Measurements from ENCODE around the gene SHH.
"Not testable (repeated sequence)": the region's sequence is repeated elsewhere in the genome, so short reads cannot be mapped to it uniquely, and the experiment has no call there.

SHH gene

GRCh38 chr7:155843426-155844018, 31.3 kb upstream of the SHH start:
- no peaks in the 10 kb centered on the region for H3K36me3 ChIP-seq (ENCODE audit: control insufficient read depth, insufficient read depth, low read length)
- no CpG with 5 or more reads among the region's 20 CpGs for WGBS (ENCODE audit: insufficient coverage, insufficient read length)
- no peak for DNase-seq (ENCODE audit: low read depth, low spot score)
- H3K27ac ChIP-seq (ENCODE audit: low read length), result no peak overlapping the region
- H3K4me3 ChIP-seq (ENCODE audit: low read length), result no peak overlapping the region
- peaks cover 40% of the 10 kb centered on the region for H3K9me3 ChIP-seq (ENCODE audit: control insufficient read depth, insufficient read depth, low read length)
- H3K27me3 ChIP-seq (ENCODE audit: control insufficient read depth, insufficient read depth, low read length), result no peaks in the 10 kb centered on the region
- H3K4me1 ChIP-seq (ENCODE audit: control insufficient read depth, insufficient read depth, low read length), result no peaks in the 10 kb centered on the region

- WGBS (ENCODE audit: insufficient coverage, insufficient read length), result no CpG with 5 or more reads among the region's 21 CpGs
- no peaks in the 10 kb centered on the region for H3K36me3 ChIP-seq (ENCODE audit: control insufficient read depth, insufficient read depth, low read length)
- no peak overlapping the region for H3K4me3 ChIP-seq (ENCODE audit: low read length)
- H3K27ac ChIP-seq (ENCODE audit: low read length), result no peak overlapping the region
- no peaks in the 10 kb centered on the region for H3K4me1 ChIP-seq (ENCODE audit: control insufficient read depth, insufficient read depth, low read length)
- DNase-seq (ENCODE audit: low read depth, low spot score), result no peak
- peaks cover 39% of the 10 kb centered on the region for H3K9me3 ChIP-seq (ENCODE audit: control insufficient read depth, insufficient read depth, low read length)
- no peaks in the 10 kb centered on the region for H3K27me3 ChIP-seq (ENCODE audit: control insufficient read depth, insufficient read depth, low read length)
These were observed 30.4 kb upstream of the SHH start for GRCh38 chr7:155842496-155843265.

GRCh38 chr7:155840909-155841308, 28.6 kb upstream of the SHH start:
- DNase-seq (ENCODE audit: low read depth, low spot score), result no peak
- WGBS (ENCODE audit: insufficient coverage, insufficient read length), result no CpG with 5 or more reads among the region's 8 CpGs
- Histone ChIP-seq H3K4me3 (ENCODE audit: low read length) (no peak overlapping the region), H3K27ac (ENCODE audit: low read length) (no peak overlapping the region), H3K9me3 (ENCODE audit: control insufficient read depth, insufficient read depth, low read length) (peaks cover 42% of the 10 kb centered on the region), H3K4me1 (ENCODE audit: control insufficient read depth, insufficient read depth, low read length) (no peaks in the 10 kb centered on the region), H3K27me3 (ENCODE audit: control insufficient read depth, insufficient read depth, low read length) (no peaks in the 10 kb centered on the region), H3K36me3 (ENCODE audit: control insufficient read depth, insufficient read depth, low read length) (no peaks in the 10 kb centered on the region; the same call in 1 of the 2 replicates)

- no peak overlapping the region for H3K27ac ChIP-seq (ENCODE audit: low read length)
- WGBS (ENCODE audit: insufficient coverage, insufficient read length), result no CpG with 5 or more reads among the region's 21 CpGs
- no peaks in the 10 kb centered on the region; the same call in 1 of the 2 replicates for H3K36me3 ChIP-seq (ENCODE audit: control insufficient read depth, insufficient read depth, low read length)
- no peak overlapping the region for H3K4me3 ChIP-seq (ENCODE audit: low read length)
- H3K27me3 ChIP-seq (ENCODE audit: control insufficient read depth, insufficient read depth, low read length), result no peaks in the 10 kb centered on the region
- no peak for DNase-seq (ENCODE audit: low read depth, low spot score)
- H3K4me1 ChIP-seq (ENCODE audit: control insufficient read depth, insufficient read depth, low read length), result no peaks in the 10 kb centered on the region
- peaks cover 47% of the 10 kb centered on the region for H3K9me3 ChIP-seq (ENCODE audit: control insufficient read depth, insufficient read depth, low read length)
These were observed 28.1 kb upstream of the SHH start for GRCh38 chr7:155840262-155840885.

GRCh38 chr7:155839461-155839860, 27.2 kb upstream of the SHH start:
- H3K27me3 ChIP-seq (ENCODE audit: control insufficient read depth, insufficient read depth, low read length), result no peaks in the 10 kb centered on the region
- no peak overlapping the region for H3K27ac ChIP-seq (ENCODE audit: low read length)
- WGBS (ENCODE audit: insufficient coverage, insufficient read length), result no CpG with 5 or more reads among the region's 8 CpGs
- peaks cover 43% of the 10 kb centered on the region for H3K9me3 ChIP-seq (ENCODE audit: control insufficient read depth, insufficient read depth, low read length)
- H3K4me1 ChIP-seq (ENCODE audit: control insufficient read depth, insufficient read depth, low read length), result no peaks in the 10 kb centered on the region
- no peaks in the 10 kb centered on the region; the same call in 1 of the 2 replicates for H3K36me3 ChIP-seq (ENCODE audit: control insufficient read depth, insufficient read depth, low read length)
- H3K4me3 ChIP-seq (ENCODE audit: low read length), result no peak overlapping the region
- DNase-seq (ENCODE audit: low read depth, low spot score), result no peak

- not testable (repeated sequence) for H3K4me1 ChIP-seq (ENCODE audit: control insufficient read depth, insufficient read depth, low read length); H3K36me3 ChIP-seq (ENCODE audit: control insufficient read depth, insufficient read depth, low read length); H3K4me3 ChIP-seq (ENCODE audit: low read length); H3K27me3 ChIP-seq (ENCODE audit: control insufficient read depth, insufficient read depth, low read length); DNase-seq (ENCODE audit: low read depth, low spot score); H3K27ac ChIP-seq (ENCODE audit: low read length)
- H3K9me3 ChIP-seq (ENCODE audit: control insufficient read depth, insufficient read depth, low read length), result peaks cover 41% of the 10 kb centered on the region
- WGBS (ENCODE audit: insufficient coverage, insufficient read length), result no CpG with 5 or more reads among the region's 12 CpGs
These were observed 26.0 kb upstream of the SHH start for GRCh38 chr7:155838312-155838711.

GRCh38 chr7:155837126-155837479, 24.8 kb upstream of the SHH start:
- no CpG with 5 or more reads among the region's 3 CpGs for WGBS (ENCODE audit: insufficient coverage, insufficient read length)
- DNase-seq (ENCODE audit: low read depth, low spot score), result no peak

GRCh38 chr7:155836216-155837125, 24.2 kb upstream of the SHH start:
- H3K9me3 ChIP-seq (ENCODE audit: control insufficient read depth, insufficient read depth, low read length), result peaks cover 36% of the 10 kb centered on the region
- DNase-seq (ENCODE audit: low read depth, low spot score), result no peak
- H3K36me3 ChIP-seq (ENCODE audit: control insufficient read depth, insufficient read depth, low read length), result no peaks in the 10 kb centered on the region; the same call in 1 of the 2 replicates
- no peaks in the 10 kb centered on the region for H3K4me1 ChIP-seq (ENCODE audit: control insufficient read depth, insufficient read depth, low read length)
- no peak overlapping the region for H3K4me3 ChIP-seq (ENCODE audit: low read length)
- no peaks in the 10 kb centered on the region for H3K27me3 ChIP-seq (ENCODE audit: control insufficient read depth, insufficient read depth, low read length)
- H3K27ac ChIP-seq (ENCODE audit: low read length), result no peak overlapping the region
- WGBS (ENCODE audit: insufficient coverage, insufficient read length), result no CpG with 5 or more reads among the region's 28 CpGs

More at GRCh38 chr7:155837126-155837479, 24.8 kb upstream of the SHH start:
- Histone ChIP-seq H3K27ac (ENCODE audit: low read length) (no peak overlapping the region), H3K27me3 (ENCODE audit: control insufficient read depth, insufficient read depth, low read length) (no peaks in the 10 kb centered on the region), H3K4me3 (ENCODE audit: low read length) (no peak overlapping the region), H3K4me1 (ENCODE audit: control insufficient read depth, insufficient read depth, low read length) (no peaks in the 10 kb centered on the region), H3K36me3 (ENCODE audit: control insufficient read depth, insufficient read depth, low read length) (no peaks in the 10 kb centered on the region; the same call in 1 of the 2 replicates), H3K9me3 (ENCODE audit: control insufficient read depth, insufficient read depth, low read length) (peaks cover 38% of the 10 kb centered on the region)

- H3K9me3 ChIP-seq (ENCODE audit: control insufficient read depth, insufficient read depth, low read length), result peaks cover 34% of the 10 kb centered on the region
- no peaks in the 10 kb centered on the region for H3K4me1 ChIP-seq (ENCODE audit: control insufficient read depth, insufficient read depth, low read length)
- H3K4me3 ChIP-seq (ENCODE audit: low read length), result no peak overlapping the region
- no peaks in the 10 kb centered on the region for H3K27me3 ChIP-seq (ENCODE audit: control insufficient read depth, insufficient read depth, low read length)
- no CpG with 5 or more reads among the region's 14 CpGs for WGBS (ENCODE audit: insufficient coverage, insufficient read length)
- H3K36me3 ChIP-seq (ENCODE audit: control insufficient read depth, insufficient read depth, low read length), result no peaks in the 10 kb centered on the region; the same call in 1 of the 2 replicates
- no peak for DNase-seq (ENCODE audit: low read depth, low spot score)
- H3K27ac ChIP-seq (ENCODE audit: low read length), result no peak overlapping the region
These were observed 23.4 kb upstream of the SHH start for GRCh38 chr7:155835446-155836215.

All from iPS DF 6.9 (cell line).